GM23248 (cell line): ENCODE data around the gene KAZN.

Experiments used
- EZH2 ChIP-seq: fragments of 200-600 bp; sonication (generic); IDR thresholded peaks from 2 replicates; pipeline ENCODE4 v1.6.1; 2018; ENCODE audit warnings: antibody characterized with exemption, mild to moderate bottlenecking; ENCODE audit not compliant: insufficient read depth, poor library complexity, severe bottlenecking
- EZH2phosphoT487 ChIP-seq: fragments of 200-600 bp; sonication (generic); IDR thresholded peaks from 2 replicates; pipeline ENCODE4 v1.6.1; 2018; ENCODE audit warnings: antibody characterized with exemption, moderate library complexity, mild to moderate bottlenecking, low read depth; ENCODE audit not compliant: insufficient read depth

DNA sequence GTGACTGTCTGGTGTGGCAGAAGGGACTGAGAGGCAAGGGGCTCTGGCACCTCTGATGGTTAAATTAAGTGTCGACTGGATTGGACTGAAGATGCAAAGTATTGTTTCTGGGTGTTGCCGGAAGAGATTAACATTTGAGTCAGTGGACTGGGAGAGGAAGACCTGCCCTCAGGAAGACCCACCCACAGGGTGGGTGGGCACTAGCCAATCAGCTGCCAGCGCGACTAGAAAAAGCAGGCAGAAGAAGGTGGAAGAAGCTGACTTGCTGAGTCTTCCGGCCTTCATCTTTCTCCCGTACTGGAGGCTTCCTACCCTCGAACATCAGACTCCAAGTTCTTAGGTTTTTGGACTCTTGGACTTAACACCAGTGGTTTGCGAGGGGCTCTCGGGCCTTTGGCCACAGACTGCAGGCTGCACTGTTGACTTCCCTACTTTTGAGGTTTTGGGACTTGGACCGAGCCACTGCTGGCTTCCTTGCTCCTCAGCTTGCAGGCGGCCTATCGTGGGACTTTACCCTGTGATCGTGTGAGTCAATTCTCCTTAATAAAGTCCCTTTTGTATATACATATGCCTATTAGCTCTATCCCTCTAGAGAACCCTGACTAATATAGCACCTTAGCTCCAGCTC, 79.6 kb downstream of the KAZN start:
- no peak for TF ChIP-seq EZH2
- no peak for TF ChIP-seq EZH2phosphoT487
